HG03521 (cell line): Measurements from ENCODE around the gene PDIA3.
"Not testable (repeated sequence)": the region's sequence is repeated elsewhere in the genome, so short reads cannot be mapped to it uniquely, and the experiment has no call there.

Experiments used
- ATAC-seq: cut with Tn5 transposase; IDR thresholded peaks from one replicate; pipeline ENCODE4 v1.9.1; 2021; ENCODE audit warnings: mild to moderate bottlenecking, moderate library complexity; ENCODE audit not compliant: unreplicated experiment

PDIA3 gene

GRCh38 chr15:43776101-43776717 lies 30.0 kb downstream of the PDIA3 start:
- ATAC-seq = peak; percentile 58

GRCh38 chr15:43776718-43777266 lies 30.6 kb downstream of the PDIA3 start, which contains the start of gene ELL3:
Gene ELL3 (minus strand): TSS chr15:43776966. CDS start chr15:43776901, 65 bp downstream.
- peak; percentile 28 for ATAC-seq

GRCh38 chr15:43777267-43777914 lies 31.2 kb downstream of the PDIA3 start:
- peak; percentile 40 for ATAC-seq

- ATAC-seq = no peak
Observed at GRCh38 chr15:43779016-43779415, 32.8 kb downstream of the PDIA3 start.

- ATAC-seq = no peak
Observed at GRCh38 chr15:43789409-43789808, 43.2 kb downstream of the PDIA3 start.

- ATAC-seq = peak; percentile 87
Observed at GRCh38 chr15:43791993-43792760, 45.9 kb downstream of the PDIA3 start, which contains the start of gene SERF2. Gene SERF2 (plus strand): TSS chr15:43792320. CDS start chr15:43792377, 57 bp downstream.

GRCh38 chr15:43792761-43793476 lies 46.7 kb downstream of the PDIA3 start:
- no peak for ATAC-seq

- no peak for ATAC-seq
Observed at GRCh38 chr15:43793647-43794046, 47.4 kb downstream of the PDIA3 start.

- ATAC-seq = no peak
Observed at GRCh38 chr15:43794269-43795037, 48.2 kb downstream of the PDIA3 start.

- no peak for ATAC-seq
Observed at GRCh38 chr15:43795197-43795596, 49.0 kb downstream of the PDIA3 start.

- ATAC-seq = no peak
Observed at GRCh38 chr15:43795997-43796396, 49.8 kb downstream of the PDIA3 start.

- ATAC-seq = no peak
Observed at GRCh38 chr15:43796566-43796965, 50.3 kb downstream of the PDIA3 start.

- no peak for ATAC-seq
Observed at GRCh38 chr15:43799209-43799944, 53.1 kb downstream of the PDIA3 start.

GRCh38 chr15:43799945-43800285 lies 53.7 kb downstream of the PDIA3 start, which contains the start of gene SERINC4:
Gene SERINC4 (minus strand): TSS chr15:43800220. CDS start chr15:43799986, 234 bp downstream.
- ATAC-seq = no peak

GRCh38 chr15:43800286-43801141 lies 54.3 kb downstream of the PDIA3 start, which contains the start of gene HYPK:
Gene HYPK (plus strand): TSS chr15:43800599. CDS start chr15:43800623, 24 bp downstream.
- ATAC-seq = peak; percentile 87

- ATAC-seq = not testable (repeated sequence)
Observed at GRCh38 chr15:43802676-43803075, 56.4 kb downstream of the PDIA3 start.

- no peak for ATAC-seq
Observed at GRCh38 chr15:43808435-43808950, 62.3 kb downstream of the PDIA3 start.
